Subcutaneous abdominal adipose tissue (tissue), 5 donors: ENCODE measurements around the gene ADD1.
A peak's percentile ranks its signal among the peaks of the same experiment; 100 is the strongest.

Experiments used
- H3K27ac ChIP-seq: one replicate; pipeline ENCODE4 v1.7.0; 2013; ENCODE audit warnings: low read depth, mild to moderate bottlenecking, inconsistent platforms, low read length, moderate library complexity
- H3K27me3 ChIP-seq, 5 donors: one replicate each; pipeline ENCODE4 v1.7.0; 2013; ENCODE audit warnings: low read length in 5 of 5, inconsistent platforms in 1 of 5; ENCODE audit not compliant: control insufficient read depth in 5 of 5, insufficient read depth in 4 of 5
- H3K36me3 ChIP-seq, 5 donors: one replicate each; pipeline ENCODE4 v1.7.0; 2013; ENCODE audit warnings: low read length in 5 of 5; ENCODE audit not compliant: control insufficient read depth in 5 of 5, insufficient read depth in 5 of 5
- H3K4me1 ChIP-seq, 5 donors: one replicate each; pipeline ENCODE4 v1.7.0; 2013; ENCODE audit warnings: low read length in 5 of 5, mild to moderate bottlenecking in 3 of 5, moderate library complexity in 1 of 5; ENCODE audit not compliant: control insufficient read depth in 5 of 5, insufficient read depth in 5 of 5
- H3K4me3 ChIP-seq, 5 donors: one replicate each; pipeline ENCODE4 v1.7.0; 2013; ENCODE audit warnings: low read length in 5 of 5, low read depth in 1 of 5
- H3K9ac ChIP-seq, 5 donors: one replicate each; pipeline ENCODE4 v1.7.0; 2013; ENCODE audit warnings: low read length in 5 of 5, mild to moderate bottlenecking in 4 of 5, moderate library complexity in 3 of 5
- H3K9me3 ChIP-seq, 5 donors: one replicate each; pipeline ENCODE4 v1.7.0; 2013; ENCODE audit warnings: low read length in 5 of 5; ENCODE audit not compliant: control insufficient read depth in 5 of 5
- donor health status: healthy.
- donor health status: healthy.
- donor health status: healthy.
- donor health status: healthy.
- donor health status: healthy.

Gene ADD1

GRCh38 chr4:2931512-2932301 is 88.1 kb downstream of the ADD1 start:
- H3K27me3 ChIP-seq, result no peaks in the 10 kb centered on the region
- H3K27ac ChIP-seq, result peak overlapping the region; percentile 17
- peak overlapping the region in 2 of 5 donors; percentile 24 to 59 for H3K9ac ChIP-seq
- no peaks in the 10 kb centered on the region for H3K9me3 ChIP-seq
- peak overlapping the region in 2 of 5 donors; percentile 14 to 36 for H3K4me3 ChIP-seq
- peaks cover 3 to 53% (median 44%) of the 10 kb centered on the region in 5 donors for H3K4me1 ChIP-seq
- peaks cover 0 to 50% (median 44%) of the 10 kb centered on the region in 5 donors for H3K36me3 ChIP-seq

DNA sequence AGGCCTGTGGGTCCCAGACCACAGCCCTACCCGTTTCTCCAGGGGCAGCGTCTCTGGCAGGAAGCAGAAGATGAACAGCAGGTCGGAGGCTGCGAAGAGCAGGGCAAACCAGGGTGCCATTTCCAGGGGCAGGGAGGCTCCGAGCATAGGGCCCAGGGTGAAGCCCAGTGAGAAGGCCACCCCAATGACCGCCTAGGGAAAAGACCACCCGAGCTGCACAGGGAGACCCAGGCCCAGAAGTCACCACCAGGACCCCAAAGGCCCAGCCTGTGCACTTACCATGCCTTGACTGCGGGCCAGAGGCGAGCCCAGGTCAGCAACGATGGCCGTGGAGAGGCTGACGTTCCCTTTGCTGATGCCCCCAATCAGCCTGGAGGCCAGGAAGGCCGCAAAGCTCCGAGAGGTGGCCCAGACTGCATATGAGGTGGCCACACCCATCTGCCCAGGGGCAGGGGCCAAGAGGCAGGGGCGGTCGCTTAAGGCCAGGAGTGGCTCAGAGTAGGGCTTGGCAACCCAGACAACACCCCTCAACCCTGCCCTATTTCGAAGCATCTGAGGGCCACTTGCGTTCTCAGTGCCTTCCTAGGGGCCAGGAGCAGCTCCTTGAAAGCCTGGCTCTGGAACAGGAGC is 88.8 kb downstream of the ADD1 start:
- Histone ChIP-seq H3K36me3 (peaks cover 0 to 49% (median 39%) of the 10 kb centered on the region in 5 donors), H3K9me3 (no peaks in the 10 kb centered on the region), H3K4me1 (peaks cover 3 to 56% (median 47%) of the 10 kb centered on the region in 5 donors), H3K27ac (peak overlapping the region; percentile 17), H3K9ac (peak overlapping the region in 1 of 5 donors; percentile 20), H3K27me3 (no peaks in the 10 kb centered on the region), H3K4me3 (peak overlapping the region in 2 of 5 donors; percentile 36 to 58)

DNA sequence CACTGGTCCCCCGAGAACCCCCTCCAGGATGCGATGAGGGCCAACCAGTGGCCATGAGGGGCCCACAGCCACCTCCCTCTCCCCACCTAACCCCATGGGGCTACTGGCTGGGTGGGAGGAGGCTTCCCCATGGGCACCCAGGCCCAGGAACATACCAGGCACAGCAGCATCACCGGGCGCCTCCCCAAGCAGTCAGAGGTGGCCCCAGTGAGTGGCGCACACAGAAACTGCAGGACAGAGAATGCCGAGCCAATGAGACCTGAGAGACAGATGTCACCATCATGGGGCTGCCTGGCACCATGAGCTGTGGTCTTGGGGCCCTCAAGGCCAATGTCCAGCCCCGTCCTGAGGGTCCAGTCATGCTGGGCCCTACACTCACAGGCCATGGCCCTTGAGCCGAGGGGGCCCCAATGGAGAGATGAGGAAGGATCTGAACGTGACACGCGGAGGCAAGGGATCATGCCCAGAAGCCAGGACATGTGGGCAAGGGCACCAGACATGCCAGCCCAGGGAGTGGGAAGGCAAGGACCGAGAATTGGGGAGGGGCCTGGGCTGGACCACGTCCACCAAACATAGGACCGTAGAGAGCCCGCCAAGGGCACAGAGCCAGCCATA is 89.4 kb downstream of the ADD1 start:
- Histone ChIP-seq H3K27me3 (no peaks in the 10 kb centered on the region), H3K36me3 (peaks cover 0 to 49% (median 37%) of the 10 kb centered on the region in 5 donors), H3K9ac (peak overlapping the region in 2 of 5 donors; percentile 20 to 31), H3K9me3 (no peaks in the 10 kb centered on the region), H3K4me3 (peak overlapping the region in 3 of 5 donors; percentile 51 to 66 (median 58)), H3K4me1 (peaks cover 3 to 56% (median 47%) of the 10 kb centered on the region in 5 donors), H3K27ac (peak overlapping the region; percentile 41)

- H3K4me3 ChIP-seq, result peak overlapping the region in 4 of 5 donors; percentile 51 to 66 (median 56)
- H3K27ac ChIP-seq, result peak overlapping the region; percentile 41
- H3K9ac ChIP-seq, result peak overlapping the region in 4 of 5 donors; percentile 6 to 59 (median 32)
- peaks cover 3 to 56% (median 47%) of the 10 kb centered on the region in 5 donors for H3K4me1 ChIP-seq
- no peaks in the 10 kb centered on the region for H3K27me3 ChIP-seq
- no peaks in the 10 kb centered on the region for H3K9me3 ChIP-seq
- H3K36me3 ChIP-seq, result peaks cover 0 to 49% (median 37%) of the 10 kb centered on the region in 5 donors
Measured at GRCh38 chr4:2933566-2934076, 90.0 kb downstream of the ADD1 start.

DNA sequence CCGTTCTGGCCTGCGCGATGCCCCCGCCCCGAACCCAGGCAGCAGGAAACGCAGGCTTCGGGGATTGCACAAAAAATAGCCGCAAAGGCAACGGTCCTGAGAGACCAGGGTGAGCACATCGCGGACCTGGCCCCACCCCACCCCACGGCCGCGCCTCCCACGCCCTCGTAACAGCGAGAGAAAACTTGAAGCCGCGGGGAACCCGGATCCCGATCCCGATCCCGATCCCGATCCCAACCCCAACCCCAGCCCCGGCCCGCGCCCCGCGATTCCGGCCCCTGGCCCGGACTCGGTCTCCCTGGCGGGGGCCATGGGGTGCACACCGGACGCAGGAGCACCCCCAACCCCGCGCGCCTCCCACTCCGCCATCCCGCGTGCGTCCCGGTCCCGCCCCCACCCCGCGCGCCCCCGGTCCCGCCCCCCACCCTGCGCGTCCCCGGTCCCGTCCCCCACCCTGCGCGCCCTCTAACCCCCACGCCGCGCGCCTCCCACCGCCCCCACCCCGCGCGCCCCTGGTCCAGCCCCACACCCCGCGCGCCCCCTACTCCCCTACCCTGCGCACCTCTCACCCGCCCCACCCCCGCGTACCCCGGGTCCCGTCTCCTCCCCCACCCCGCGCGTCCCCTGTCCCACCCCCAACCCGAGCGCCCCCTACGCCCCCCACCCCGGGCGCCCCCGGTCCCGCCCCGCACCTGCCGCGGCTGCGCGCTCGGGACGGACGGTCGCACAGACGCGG is 90.6 kb downstream of the ADD1 start:
- peak overlapping the region; percentile 41 for H3K27ac ChIP-seq
- peak overlapping the region in 4 of 5 donors; percentile 81 to 92 (median 88) for H3K4me3 ChIP-seq
- no peaks in the 10 kb centered on the region for H3K27me3 ChIP-seq
- H3K36me3 ChIP-seq, result peaks cover 0 to 49% (median 37%) of the 10 kb centered on the region in 5 donors
- peaks cover 3 to 56% (median 47%) of the 10 kb centered on the region in 5 donors for H3K4me1 ChIP-seq
- peak overlapping the region in 3 of 5 donors; percentile 31 to 81 (median 59) for H3K9ac ChIP-seq
- no peaks in the 10 kb centered on the region for H3K9me3 ChIP-seq

GRCh38 chr4:2934813-2935761 is 91.4 kb downstream of the ADD1 start:
- Histone ChIP-seq H3K9me3 (no peaks in the 10 kb centered on the region), H3K9ac (peak overlapping the region in 4 of 5 donors; percentile 81 to 95 (median 88)), H3K36me3 (peaks cover 0 to 49% (median 37%) of the 10 kb centered on the region in 5 donors), H3K27ac (peak overlapping the region; percentile 70), H3K27me3 (no peaks in the 10 kb centered on the region), H3K4me3 (peak overlapping the region; percentile 72 to 92 (median 86)), H3K4me1 (peaks cover 3 to 56% (median 47%) of the 10 kb centered on the region in 5 donors)

GRCh38 chr4:2935762-2936743 is 92.4 kb downstream of the ADD1 start:
- Histone ChIP-seq H3K4me1 (peaks cover 3 to 54% (median 46%) of the 10 kb centered on the region in 5 donors), H3K9me3 (no peaks in the 10 kb centered on the region), H3K9ac (peak overlapping the region in 3 of 5 donors; percentile 8 to 95 (median 9)), H3K27ac (peak overlapping the region; percentile 23), H3K27me3 (no peaks in the 10 kb centered on the region), H3K36me3 (peaks cover 0 to 49% (median 37%) of the 10 kb centered on the region in 5 donors), H3K4me3 (peak overlapping the region; percentile 72 to 92 (median 86))

- Histone ChIP-seq H3K27ac (peak overlapping the region; percentile 23), H3K4me1 (peaks cover 3 to 47% (median 39%) of the 10 kb centered on the region in 5 donors), H3K9me3 (no peaks in the 10 kb centered on the region), H3K9ac (peak overlapping the region in 1 of 5 donors; percentile 8), H3K4me3 (no peak overlapping the region), H3K36me3 (peaks cover 0 to 50% (median 41%) of the 10 kb centered on the region in 5 donors), H3K27me3 (no peaks in the 10 kb centered on the region)
Measured at GRCh38 chr4:2936773-2937145, 93.1 kb downstream of the ADD1 start.
